Stimulated activated CD4-positive, alpha-beta T cell treated with anti-CD3 and anti-CD28 coated beads, Interleukin-4, amount 100 ng/mL, for 4 hours (primary cell): ENCODE measurements around the gene TSPEAR.
"Not testable (repeated sequence)": the region's sequence is repeated elsewhere in the genome, so short reads cannot be mapped to it uniquely, and the experiment has no call there.

Experiments used
- DNase-seq, 2 experiments: peaks; one replicate each; pipeline ENCODE4 v3.0.0-alpha.2; 2020

TSPEAR gene

DNA sequence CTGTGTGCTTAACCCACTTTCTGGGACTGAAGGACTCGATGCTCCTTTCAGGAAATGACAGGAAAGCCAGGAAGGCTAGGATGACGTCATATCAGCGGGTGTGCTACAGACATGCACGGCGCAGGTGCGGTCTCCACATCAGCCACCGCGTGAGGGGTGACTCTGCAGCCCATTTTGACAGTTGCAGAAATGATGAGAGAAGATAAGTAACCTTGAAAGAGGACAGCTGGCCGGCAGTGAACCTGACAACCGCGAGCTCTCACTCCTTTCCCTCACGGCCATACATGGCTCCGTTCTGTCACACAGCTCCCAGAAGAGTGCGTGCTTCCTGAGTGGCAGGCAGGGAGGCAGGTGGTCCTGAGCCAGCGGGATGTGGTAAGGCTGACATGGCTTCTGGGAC is 129.3 kb downstream of the TSPEAR start:
- no peak for DNase-seq

DNA sequence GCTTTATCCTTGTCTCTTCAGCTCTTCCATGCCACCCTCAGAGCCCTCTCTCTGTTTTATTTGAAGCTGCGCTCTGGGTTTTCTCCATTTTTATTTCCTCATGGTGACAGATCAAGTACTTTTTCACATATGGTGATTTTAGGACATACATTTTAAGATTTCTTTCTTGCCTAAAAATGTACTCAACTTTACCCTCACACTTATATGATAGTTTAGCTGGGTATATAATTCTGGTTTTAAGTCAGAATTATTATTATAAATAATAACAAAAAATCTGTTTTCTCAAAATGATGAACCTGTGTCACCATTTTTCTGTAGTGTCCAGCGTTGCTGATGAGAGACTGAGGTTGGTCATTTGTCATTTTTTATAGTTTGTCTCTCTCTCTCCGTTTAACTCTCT is 130.2 kb downstream of the TSPEAR start:
- DNase-seq = no peak

GRCh38 chr21:44580231-44580821 is 131.0 kb downstream of the TSPEAR start, which contains the start of gene KRTAP10-5:
Gene KRTAP10-5, minus strand, starts transcription at chr21:44580604. Its CDS starts 26 bp downstream, at chr21:44580578.
- DNase-seq = not testable (repeated sequence)

DNA sequence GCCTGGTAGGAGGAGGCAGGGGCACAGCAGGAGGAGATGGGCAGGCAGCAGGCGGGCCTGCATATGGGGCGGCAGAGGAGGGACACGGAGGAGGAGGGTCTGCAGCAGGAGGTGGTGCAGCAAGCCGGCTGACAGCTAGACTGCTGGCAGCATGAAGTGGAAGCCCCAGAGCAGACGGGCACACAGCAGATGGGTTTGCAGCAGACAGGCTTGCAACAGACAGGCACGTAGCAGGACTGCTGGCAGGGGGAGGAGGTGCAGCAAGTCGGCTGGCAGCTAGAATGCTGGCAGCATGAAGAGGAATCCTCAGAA is 131.6 kb downstream of the TSPEAR start:
- no peak for DNase-seq

DNA sequence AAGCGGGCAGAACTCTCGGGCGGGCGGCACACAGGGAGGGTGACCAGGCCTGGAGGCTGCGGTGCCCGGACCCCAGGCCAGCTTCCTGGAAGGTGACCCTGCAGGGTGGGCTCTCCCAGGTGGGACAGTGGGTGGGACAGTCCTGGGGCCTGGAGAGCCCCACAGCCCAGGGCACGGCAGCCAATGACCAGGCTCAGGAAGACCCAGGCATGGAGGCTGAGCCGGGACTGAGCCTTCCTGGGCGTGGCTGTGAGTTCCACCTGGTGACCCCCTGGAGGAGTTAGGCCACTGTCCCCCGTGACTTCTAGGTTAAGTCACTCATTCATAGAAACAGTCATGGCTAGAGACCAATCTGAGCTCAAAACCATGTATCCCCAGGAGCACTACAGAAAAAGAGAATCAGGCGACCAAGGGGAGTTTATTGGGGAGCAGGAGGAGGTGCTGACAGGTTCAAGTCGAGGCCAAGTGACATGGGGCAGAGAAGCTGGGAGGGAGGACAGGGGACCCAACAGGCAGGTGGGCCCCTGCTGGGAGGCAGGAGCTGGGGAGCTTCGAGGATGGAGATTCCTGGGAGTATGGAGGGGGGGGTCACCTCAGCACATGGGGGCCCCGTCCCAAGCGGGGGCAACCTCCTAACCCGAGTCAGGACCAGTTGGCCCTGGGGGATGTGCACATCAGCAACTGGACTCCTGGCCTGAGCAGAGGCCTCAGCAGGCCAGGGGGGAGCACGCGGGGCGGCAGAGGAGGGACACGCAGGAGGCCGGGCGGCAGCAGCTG is 132.1 kb downstream of the TSPEAR start:
- DNase-seq = no peak

GRCh38 chr21:44578371-44579055 is 132.9 kb downstream of the TSPEAR start:
- no peak for DNase-seq

GRCh38 chr21:44576025-44576420 is 135.3 kb downstream of the TSPEAR start:
- no peak for DNase-seq

- DNase-seq = no peak
These were observed 135.9 kb downstream of the TSPEAR start for GRCh38 chr21:44575307-44576024.

DNA sequence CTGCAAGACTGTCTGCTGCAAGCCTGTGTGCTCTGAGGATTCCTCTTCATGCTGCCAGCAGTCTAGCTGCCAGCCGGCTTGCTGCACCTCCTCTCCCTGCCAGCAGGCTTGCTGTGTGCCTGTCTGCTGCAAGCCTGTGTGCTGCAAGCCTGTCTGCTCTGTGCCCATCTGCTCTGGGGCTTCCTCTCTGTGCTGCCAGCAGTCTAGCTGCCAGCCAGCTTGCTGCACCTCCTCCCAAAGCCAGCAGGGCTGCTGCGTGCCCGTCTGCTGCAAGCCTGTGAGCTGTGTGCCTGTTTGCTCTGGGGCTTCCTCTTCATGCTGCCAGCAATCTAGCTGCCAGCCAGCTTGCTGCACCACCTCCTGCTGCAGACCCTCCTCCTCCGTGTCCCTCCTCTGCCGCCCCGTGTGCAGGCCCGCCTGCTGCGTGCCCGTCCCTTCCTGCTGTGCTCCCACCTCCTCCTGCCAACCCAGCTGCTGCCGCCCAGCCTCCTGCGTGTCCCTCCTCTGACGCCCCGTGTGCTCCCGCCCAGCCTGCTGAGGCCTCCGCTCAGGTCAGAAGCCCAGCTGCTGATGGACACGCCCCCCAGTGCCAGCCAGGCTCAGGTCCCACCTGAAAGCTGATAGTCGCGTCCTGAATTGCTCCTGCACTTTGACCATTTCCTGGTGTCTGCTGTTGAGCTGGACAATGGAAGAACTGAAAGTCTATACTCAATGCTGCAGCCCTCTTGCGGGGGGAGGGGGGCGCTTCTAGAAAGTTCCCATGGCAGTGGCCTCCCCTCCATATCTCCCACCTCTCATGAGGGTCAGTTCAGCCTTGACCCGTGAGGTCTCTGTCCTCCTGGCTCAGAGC is 136.7 kb downstream of the TSPEAR start:
- no peak for DNase-seq

- DNase-seq = not testable (repeated sequence)
These were observed 137.5 kb downstream of the TSPEAR start, which contains the start of gene KRTAP10-4 for GRCh38 chr21:44573630-44574456. Gene KRTAP10-4, plus strand, starts transcription at chr21:44573729. Its CDS starts 30 bp downstream, at chr21:44573759.

GRCh38 chr21:44572959-44573583 is 138.3 kb downstream of the TSPEAR start:
- no peak for DNase-seq

- no peak for DNase-seq
These were observed 139.3 kb downstream of the TSPEAR start for GRCh38 chr21:44571844-44572782.

DNA sequence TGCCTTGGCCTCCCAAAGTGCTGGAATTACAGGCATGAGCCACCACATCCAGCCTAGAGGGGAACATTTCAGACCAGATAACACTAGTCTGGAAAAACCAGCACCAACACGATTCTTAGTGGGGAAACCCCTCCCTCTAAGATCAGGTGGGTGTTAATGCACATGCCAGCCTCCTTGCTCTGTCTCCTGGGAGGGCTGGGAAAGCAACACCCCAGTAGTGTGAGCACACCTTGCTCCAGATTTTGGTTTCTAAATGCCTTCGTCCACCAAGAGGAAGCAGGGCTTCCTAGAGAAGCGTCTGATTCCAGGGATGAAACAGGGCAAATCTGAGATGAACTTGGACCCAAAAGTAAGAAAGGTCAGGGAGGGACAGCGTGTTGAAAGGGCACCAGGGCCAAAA is 140.1 kb downstream of the TSPEAR start:
- DNase-seq = no peak

- DNase-seq = no peak
These were observed 141.4 kb downstream of the TSPEAR start for GRCh38 chr21:44569861-44570517.

- no peak for DNase-seq
These were observed 142.5 kb downstream of the TSPEAR start for GRCh38 chr21:44568667-44569556.

- DNase-seq = no peak
These were observed 143.1 kb downstream of the TSPEAR start for GRCh38 chr21:44568261-44568660.

DNA sequence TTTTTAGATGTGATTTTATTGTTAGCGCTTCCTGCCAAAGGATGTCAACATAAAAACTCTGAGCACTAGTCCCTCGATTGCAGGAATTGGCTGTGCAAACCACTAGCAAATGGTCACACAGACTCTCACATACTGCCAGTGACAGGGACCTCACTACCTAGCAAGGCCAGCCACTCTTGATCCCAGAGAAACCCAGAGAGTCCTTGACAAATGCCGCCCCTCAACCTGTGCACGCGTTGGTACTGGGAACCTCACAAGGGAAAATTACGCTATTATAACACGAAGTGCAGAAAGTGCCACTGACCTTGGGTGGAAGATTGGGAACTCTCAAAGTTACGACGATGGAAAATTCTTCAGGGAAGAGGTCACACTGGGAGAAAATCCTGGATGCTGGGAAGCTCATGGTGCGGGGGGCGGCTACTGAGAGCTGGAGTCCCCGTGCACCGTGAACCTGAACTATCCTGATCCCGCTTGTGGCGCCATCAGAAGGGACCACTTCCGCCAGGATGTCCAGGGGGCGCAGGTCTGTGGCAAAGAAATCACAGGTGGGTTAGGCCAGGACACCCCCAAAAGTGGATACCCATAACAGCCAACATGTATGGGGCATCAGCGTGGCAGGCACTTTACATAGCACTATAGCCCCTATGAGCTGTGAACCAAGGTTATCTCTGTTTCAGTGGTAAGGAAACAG is 143.7 kb downstream of the TSPEAR start:
- DNase-seq = no peak
